Activated B cell treated with CpG ODN at 0.5 μM for 24 hours (primary cell): Measurements from ENCODE around the gene TBC1D1. TPM values are rescaled to one million over a fixed set of nuclear protein-coding genes. Genes with fewer than 3 reads are reported as not detected.

Experiments
- ATAC-seq: fragments of 200-7000 bp; cut with Tn5 transposase; one replicate; pipeline ENCODE4 v1.10.0; 2021; ENCODE audit warnings: low read depth, mild to moderate bottlenecking, moderate library complexity
- CTCF ChIA-PET: fragments of 350-600 bp; sonication (Branson Sonifier 250); formaldehyde crosslinking; loops from one replicate; lab custom pipeline; 2021; ENCODE audit warnings: antibody characterized with exemption; lab: Charles Lee
- POLR2A ChIA-PET: fragments of 350-600 bp; sonication (Branson Sonifier 250); formaldehyde crosslinking; loops from one replicate; lab custom pipeline; 2021; ENCODE audit warnings: antibody characterized with exemption; lab: Charles Lee
- DNase-seq: peaks from one replicate; pipeline ENCODE4 v3.0.0; 2022
- H3K27ac Mint-ChIP-seq: one replicate; pipeline ENCODE4 v1.8.0; 2020; ENCODE audit warnings: mixed read lengths
- H3K27me3 Mint-ChIP-seq: one replicate; pipeline ENCODE4 v1.8.0; 2021; ENCODE audit warnings: mixed read lengths
- H3K36me3 Mint-ChIP-seq: one replicate; pipeline ENCODE4 v1.8.0; 2021; ENCODE audit warnings: low read depth, mixed read lengths
- H3K4me1 Mint-ChIP-seq: one replicate; pipeline ENCODE4 v1.8.0; 2021; ENCODE audit warnings: mixed read lengths
- H3K4me3 Mint-ChIP-seq: one replicate; pipeline ENCODE4 v1.8.0; 2020; ENCODE audit warnings: mild to moderate bottlenecking, mixed read lengths
- H3K9me3 Mint-ChIP-seq: one replicate; pipeline ENCODE4 v1.8.0; 2020; ENCODE audit warnings: mixed read lengths
- CTCF ChIP-seq: fragments of 200-600 bp; IDR thresholded peaks from one replicate; pipeline ENCODE4 v1.8.0; 2022; ENCODE audit warnings: antibody characterized with exemption, mild to moderate bottlenecking
- intact Hi-C: fragments of 100-400 bp; cut with micrococcal nuclease; formaldehyde crosslinking; loops from one replicate; pipeline ENCODE4 v1.15.1; 2024
- total RNA-seq: library from RNA; stranded (reverse); gene quantifications from 2 replicates; pipeline ENCODE4 v1.2.3, GENCODE V29; 2022

The TBC1D1 gene
- total RNA-seq, 1 donor from 2014 or later: 84.8 TPM

DNA sequence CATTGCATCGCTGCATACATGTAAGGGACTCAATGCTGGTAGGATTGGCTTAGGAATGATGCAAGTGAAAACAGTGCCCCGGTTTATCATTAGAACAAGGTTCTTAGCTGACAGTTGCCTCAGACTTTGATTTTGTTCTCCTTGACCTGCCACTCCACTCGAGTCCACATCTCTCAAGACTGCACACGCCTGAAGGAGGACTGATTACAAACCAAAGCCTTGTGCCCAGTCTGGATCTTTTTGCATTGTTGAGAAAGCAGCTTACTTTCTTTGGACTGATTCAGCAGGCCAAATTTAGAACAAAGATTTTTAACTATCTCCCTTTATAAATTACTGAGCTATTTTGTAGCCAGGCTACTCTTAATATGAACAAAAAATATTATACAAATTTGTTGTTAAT is 194.9 kb downstream of the TBC1D1 start:
- no peaks in the 10 kb centered on the region for H3K9me3 Mint-ChIP-seq
- no peak for TF ChIP-seq CTCF
- H3K36me3 Mint-ChIP-seq: peaks cover 73% of the 10 kb centered on the region
- H3K27me3 Mint-ChIP-seq: no peaks in the 10 kb centered on the region
- DNase-seq: no peak
- intact Hi-C loops: no loop called here
- ChIA-PET POLR2A (no interaction called here), CTCF (no interaction called here)
- no peak overlapping the region for H3K4me3 Mint-ChIP-seq
- H3K4me1 Mint-ChIP-seq: peaks cover 2% of the 10 kb centered on the region
- no peak overlapping the region for H3K27ac Mint-ChIP-seq
- ATAC-seq: no peak

- no peaks in the 10 kb centered on the region for H3K4me1 Mint-ChIP-seq
- no peaks in the 10 kb centered on the region for H3K27me3 Mint-ChIP-seq
- intact Hi-C loops: no loop called here
- H3K4me3 Mint-ChIP-seq: no peak overlapping the region
- no peak overlapping the region for H3K27ac Mint-ChIP-seq
- ChIA-PET CTCF (interaction anchor here (1.0 kb wide), 1 partner anchor 9 kb away, joined by 3 read pairs; no protein-coding TSS in a partner anchor), POLR2A (no interaction called here)
- ATAC-seq (no peak), DNase-seq (no peak)
- TF ChIP-seq CTCF: no peak
- peaks cover 75% of the 10 kb centered on the region for H3K36me3 Mint-ChIP-seq
- H3K9me3 Mint-ChIP-seq: no peaks in the 10 kb centered on the region
These were observed 195.4 kb downstream of the TBC1D1 start for GRCh38 chr4:38086151-38086848.

- POLR2A ChIA-PET: no interaction called here
- peaks cover 75% of the 10 kb centered on the region for H3K36me3 Mint-ChIP-seq
- no peaks in the 10 kb centered on the region for H3K27me3 Mint-ChIP-seq
- no peak overlapping the region for H3K4me3 Mint-ChIP-seq
- ATAC-seq (no peak), DNase-seq (no peak)
- CTCF ChIA-PET: interaction anchor here (1.0 kb wide), 1 partner anchor 9 kb away, joined by 3 read pairs; no protein-coding TSS in a partner anchor
- intact Hi-C loops: no loop called here
- H3K4me1 Mint-ChIP-seq: no peaks in the 10 kb centered on the region
- no peaks in the 10 kb centered on the region for H3K9me3 Mint-ChIP-seq
- H3K27ac Mint-ChIP-seq: no peak overlapping the region
- no peak for TF ChIP-seq CTCF
These were observed 196.0 kb downstream of the TBC1D1 start for GRCh38 chr4:38086849-38087226.

DNA sequence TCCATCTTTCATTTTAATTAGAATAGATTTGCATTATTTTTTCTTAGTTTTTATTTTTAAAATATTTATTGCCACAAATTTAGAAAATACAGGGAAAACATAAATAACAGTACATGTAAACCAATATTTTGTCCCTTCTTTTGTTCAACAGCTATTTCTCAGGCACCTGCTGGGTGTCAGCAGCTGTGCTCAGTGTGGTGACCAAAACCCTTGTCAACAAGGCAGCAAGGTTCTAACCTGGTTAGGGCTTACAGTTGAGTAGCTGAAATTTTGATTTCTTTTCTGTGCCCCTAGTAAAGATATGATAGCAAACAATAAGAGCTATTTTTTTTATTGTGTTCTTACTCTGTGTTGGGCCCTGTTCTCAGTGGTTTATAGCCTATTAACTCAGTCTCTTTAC is 197.4 kb downstream of the TBC1D1 start:
- no peaks in the 10 kb centered on the region for H3K9me3 Mint-ChIP-seq
- H3K4me1 Mint-ChIP-seq: no peaks in the 10 kb centered on the region
- ATAC-seq (no peak), DNase-seq (no peak)
- intact Hi-C loops: no loop called here
- ChIA-PET POLR2A (no interaction called here), CTCF (no interaction called here)
- no peak overlapping the region for H3K4me3 Mint-ChIP-seq
- H3K27ac Mint-ChIP-seq: no peak overlapping the region
- H3K36me3 Mint-ChIP-seq: peaks cover 74% of the 10 kb centered on the region
- no peaks in the 10 kb centered on the region for H3K27me3 Mint-ChIP-seq
- TF ChIP-seq CTCF: no peak

DNA sequence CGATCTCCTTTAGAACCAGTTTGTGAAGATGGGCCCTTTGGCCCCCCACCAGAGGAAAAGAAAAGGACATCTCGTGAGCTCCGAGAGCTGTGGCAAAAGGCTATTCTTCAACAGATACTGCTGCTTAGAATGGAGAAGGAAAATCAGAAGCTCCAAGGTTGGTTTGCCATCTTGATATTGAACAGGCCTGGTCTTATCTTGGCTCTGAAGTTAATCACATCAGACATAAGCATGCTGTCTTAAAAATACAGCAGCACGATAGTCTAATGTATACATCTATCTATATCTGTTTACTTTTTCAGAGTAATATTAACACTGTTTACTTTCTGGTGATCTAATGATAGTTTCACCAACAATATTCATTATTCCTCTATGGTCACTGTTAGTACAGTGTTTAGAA is 199.1 kb downstream of the TBC1D1 start:
- TF ChIP-seq CTCF: no peak
- H3K27me3 Mint-ChIP-seq: no peaks in the 10 kb centered on the region
- ChIA-PET CTCF (no interaction called here), POLR2A (no interaction called here)
- intact Hi-C loops: no loop called here
- H3K36me3 Mint-ChIP-seq: peaks cover 75% of the 10 kb centered on the region
- H3K4me3 Mint-ChIP-seq: no peak overlapping the region
- ATAC-seq: no peak
- H3K27ac Mint-ChIP-seq: no peak overlapping the region
- H3K9me3 Mint-ChIP-seq: no peaks in the 10 kb centered on the region
- no peaks in the 10 kb centered on the region for H3K4me1 Mint-ChIP-seq
- no peak for DNase-seq
